ENCODE data around the gene SEMA3B. TPM values are rescaled to one million over a fixed set of nuclear protein-coding genes. Genes with fewer than 3 reads are reported as not detected.
"Not testable (repeated sequence)": the region's sequence is repeated elsewhere in the genome, so short reads cannot be mapped to it uniquely, and the experiment has no call there.

The SEMA3B gene
- polyA plus RNA-seq (2012; ENCODE audit: low read depth, missing spikeins): 0.35 TPM

- TF ChIP-seq POU2F2 (IDR thresholded peaks at IDR 0.05; ENCODE audit: low read depth, low read length) (no peak), POLR2A (IDR thresholded peaks at IDR 0.05; ENCODE audit: low read depth, low read length) (no peak), TAF1 (IDR thresholded peaks at IDR 0.05; ENCODE audit: low read depth, low read length) (no peak), PAX5 (IDR thresholded peaks at IDR 0.05; ENCODE audit: insufficient read depth, low read length, severe bottlenecking) (no peak), POLR2AphosphoS5 (IDR thresholded peaks at IDR 0.05; ENCODE audit: low read depth, low read length) (no peak), SPI1 (IDR thresholded peaks at IDR 0.05; ENCODE audit: low read depth, low read length) (no peak)
- no peak for DNase-seq (ENCODE audit: insufficient read length, low spot score)
- no peak for FAIRE-seq
These were observed at the start of gene SEMA3B for GRCh38 chr3:50268703-50269451. Gene SEMA3B (plus strand): TSS chr3:50269147. CDS start chr3:50269241, 94 bp downstream.

- no peak for DNase-seq (ENCODE audit: insufficient read length, low spot score)
- FAIRE-seq: no peak
- TF ChIP-seq SPI1 (IDR thresholded peaks at IDR 0.05; ENCODE audit: low read depth, low read length) (no peak), TAF1 (IDR thresholded peaks at IDR 0.05; ENCODE audit: low read depth, low read length) (no peak), POU2F2 (IDR thresholded peaks at IDR 0.05; ENCODE audit: low read depth, low read length) (no peak), POLR2AphosphoS5 (IDR thresholded peaks at IDR 0.05; ENCODE audit: low read depth, low read length) (no peak), PAX5 (IDR thresholded peaks at IDR 0.05; ENCODE audit: insufficient read depth, low read length, severe bottlenecking) (no peak), POLR2A (IDR thresholded peaks at IDR 0.05; ENCODE audit: low read depth, low read length) (no peak)
These were observed 49.7 kb upstream of the SEMA3B start for GRCh38 chr3:50219285-50219684.

- no peak for FAIRE-seq
These were observed 48.8 kb upstream of the SEMA3B start for GRCh38 chr3:50220109-50220508.

GRCh38 chr3:50221051-50221410, 47.9 kb upstream of the SEMA3B start:
- no peak for FAIRE-seq
- DNase-seq (ENCODE audit: insufficient read length, low spot score): no peak
- TF ChIP-seq TAF1 (IDR thresholded peaks at IDR 0.05; ENCODE audit: low read depth, low read length): no peak

More at GRCh38 chr3:50220109-50220508, 48.8 kb upstream of the SEMA3B start:
- DNase-seq (ENCODE audit: insufficient read length, low spot score): no peak
- no peak for TF ChIP-seq POLR2AphosphoS5 (IDR thresholded peaks at IDR 0.05; ENCODE audit: low read depth, low read length)
- TF ChIP-seq POU2F2 (IDR thresholded peaks at IDR 0.05; ENCODE audit: low read depth, low read length): no peak
- no peak for TF ChIP-seq TAF1 (IDR thresholded peaks at IDR 0.05; ENCODE audit: low read depth, low read length)
- TF ChIP-seq PAX5 (IDR thresholded peaks at IDR 0.05; ENCODE audit: insufficient read depth, low read length, severe bottlenecking): no peak
- TF ChIP-seq SPI1 (IDR thresholded peaks at IDR 0.05; ENCODE audit: low read depth, low read length): no peak
- TF ChIP-seq POLR2A (IDR thresholded peaks at IDR 0.05; ENCODE audit: low read depth, low read length): no peak

GRCh38 chr3:50221411-50222168, 47.4 kb upstream of the SEMA3B start:
- DNase-seq (ENCODE audit: insufficient read length, low spot score) (no peak), FAIRE-seq (no peak)

GRCh38 chr3:50222169-50222528, 46.8 kb upstream of the SEMA3B start:
- DNase-seq (ENCODE audit: insufficient read length, low spot score) (no peak), FAIRE-seq (no peak)
- no peak for TF ChIP-seq TAF1 (IDR thresholded peaks at IDR 0.05; ENCODE audit: low read depth, low read length)
- no peak for TF ChIP-seq SPI1 (IDR thresholded peaks at IDR 0.05; ENCODE audit: low read depth, low read length)
- TF ChIP-seq POLR2A (IDR thresholded peaks at IDR 0.05; ENCODE audit: low read depth, low read length): no peak
- TF ChIP-seq PAX5 (IDR thresholded peaks at IDR 0.05; ENCODE audit: insufficient read depth, low read length, severe bottlenecking): no peak
- no peak for TF ChIP-seq POLR2AphosphoS5 (IDR thresholded peaks at IDR 0.05; ENCODE audit: low read depth, low read length)
- no peak for TF ChIP-seq POU2F2 (IDR thresholded peaks at IDR 0.05; ENCODE audit: low read depth, low read length)

More at GRCh38 chr3:50221411-50222168, 47.4 kb upstream of the SEMA3B start:
- no peak for TF ChIP-seq PAX5 (IDR thresholded peaks at IDR 0.05; ENCODE audit: insufficient read depth, low read length, severe bottlenecking)
- no peak for TF ChIP-seq TAF1 (IDR thresholded peaks at IDR 0.05; ENCODE audit: low read depth, low read length)
- TF ChIP-seq SPI1 (IDR thresholded peaks at IDR 0.05; ENCODE audit: low read depth, low read length): no peak
- no peak for TF ChIP-seq POU2F2 (IDR thresholded peaks at IDR 0.05; ENCODE audit: low read depth, low read length)
- TF ChIP-seq POLR2AphosphoS5 (IDR thresholded peaks at IDR 0.05; ENCODE audit: low read depth, low read length): no peak

- DNase-seq (ENCODE audit: insufficient read length, low spot score) (no peak), FAIRE-seq (no peak)
- TF ChIP-seq SPI1 (IDR thresholded peaks at IDR 0.05; ENCODE audit: low read depth, low read length) (no peak), POLR2AphosphoS5 (IDR thresholded peaks at IDR 0.05; ENCODE audit: low read depth, low read length) (no peak), TAF1 (IDR thresholded peaks at IDR 0.05; ENCODE audit: low read depth, low read length) (no peak), POU2F2 (IDR thresholded peaks at IDR 0.05; ENCODE audit: low read depth, low read length) (no peak), PAX5 (IDR thresholded peaks at IDR 0.05; ENCODE audit: insufficient read depth, low read length, severe bottlenecking) (no peak), POLR2A (IDR thresholded peaks at IDR 0.05; ENCODE audit: low read depth, low read length) (no peak)
These were observed 44.3 kb upstream of the SEMA3B start for GRCh38 chr3:50224639-50225038.

GRCh38 chr3:50226888-50227389, 42.0 kb upstream of the SEMA3B start:
- FAIRE-seq: no peak
- TF ChIP-seq SPI1 (IDR thresholded peaks at IDR 0.05; ENCODE audit: low read depth, low read length) (peak; percentile 55), TAF1 (IDR thresholded peaks at IDR 0.05; ENCODE audit: low read depth, low read length) (no peak)
- no peak for DNase-seq (ENCODE audit: insufficient read length, low spot score)

- TF ChIP-seq POU2F2 (IDR thresholded peaks at IDR 0.05; ENCODE audit: low read depth, low read length) (no peak), TAF1 (IDR thresholded peaks at IDR 0.05; ENCODE audit: low read depth, low read length) (peak; percentile 42; the same call in 1 of the 2 replicates), POLR2AphosphoS5 (IDR thresholded peaks at IDR 0.05; ENCODE audit: low read depth, low read length) (peak; percentile 38; the same call in 1 of the 2 replicates), POLR2A (IDR thresholded peaks at IDR 0.05; ENCODE audit: low read depth, low read length) (no peak), PAX5 (IDR thresholded peaks at IDR 0.05; ENCODE audit: insufficient read depth, low read length, severe bottlenecking) (no peak), SPI1 (IDR thresholded peaks at IDR 0.05; ENCODE audit: low read depth, low read length) (no peak)
- FAIRE-seq (peak; percentile 87), DNase-seq (ENCODE audit: insufficient read length, low spot score) (peak; percentile 97)
These were observed 41.4 kb upstream of the SEMA3B start for GRCh38 chr3:50227390-50228183.

GRCh38 chr3:50228184-50228763, 40.7 kb upstream of the SEMA3B start:
- not testable (repeated sequence) for FAIRE-seq; DNase-seq (ENCODE audit: insufficient read length, low spot score)
